Activated gamma-delta T cell (primary cell): ENCODE results near the gene FBLN2.

Experiments used
- DNase-seq: peaks from one replicate; lab custom pipeline; 2025; lab: John Stamatoyannopoulos, UW

FBLN2 gene

GRCh38 chr3:13582366-13583250 is 33.7 kb downstream of the FBLN2 start:
- DNase-seq: no peak

GRCh38 chr3:13583251-13584180 is 34.6 kb downstream of the FBLN2 start:
- DNase-seq: no peak

- no peak for DNase-seq
Measured at GRCh38 chr3:13584427-13584891, 35.5 kb downstream of the FBLN2 start.

DNA sequence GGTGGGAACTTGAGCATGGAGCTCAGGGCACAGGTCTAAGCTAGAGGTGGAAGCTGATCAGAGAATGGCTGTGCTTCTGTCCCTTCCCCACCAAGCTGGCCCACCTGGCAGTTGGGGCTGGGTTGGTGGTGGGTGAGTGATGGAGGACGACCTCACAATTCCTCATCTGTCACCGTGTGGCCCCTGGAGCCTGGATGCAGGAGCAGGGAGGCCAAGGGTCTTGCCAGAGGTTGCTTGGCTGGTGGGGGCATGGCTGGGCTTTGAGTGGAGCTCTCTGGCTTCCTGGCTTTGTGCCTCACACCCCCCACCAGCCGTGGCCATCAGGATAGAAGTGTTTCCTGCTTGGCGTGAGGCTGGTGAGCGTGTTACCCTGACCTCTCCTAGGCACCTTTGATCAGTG is 36.0 kb downstream of the FBLN2 start:
- DNase-seq: no peak

DNA sequence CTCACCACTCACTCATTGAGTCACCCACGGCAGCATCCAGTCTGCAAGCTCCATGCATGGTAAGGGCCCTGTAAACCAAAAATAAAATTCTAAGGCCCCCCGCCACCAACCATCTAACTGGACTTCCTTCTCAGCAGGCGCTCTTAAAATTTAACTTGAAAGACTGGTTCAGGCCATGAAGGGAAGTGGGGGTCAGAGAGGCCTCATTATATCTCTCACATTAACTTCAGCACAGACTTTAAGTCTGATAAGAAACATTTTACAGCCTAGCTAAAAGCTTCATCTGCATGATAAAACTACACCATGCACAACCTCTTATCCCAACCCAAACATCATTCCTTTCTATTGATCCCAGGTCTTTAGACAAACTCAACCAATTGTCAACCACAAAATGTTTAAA is 38.5 kb downstream of the FBLN2 start:
- DNase-seq: no peak

GRCh38 chr3:13588221-13588701 is 39.3 kb downstream of the FBLN2 start:
- DNase-seq: no peak

- no peak for DNase-seq
Measured at GRCh38 chr3:13588993-13589392, 40.1 kb downstream of the FBLN2 start.

GRCh38 chr3:13590841-13591520 is 42.1 kb downstream of the FBLN2 start:
- no peak for DNase-seq

GRCh38 chr3:13593615-13594014 is 44.7 kb downstream of the FBLN2 start:
- no peak for DNase-seq

DNA sequence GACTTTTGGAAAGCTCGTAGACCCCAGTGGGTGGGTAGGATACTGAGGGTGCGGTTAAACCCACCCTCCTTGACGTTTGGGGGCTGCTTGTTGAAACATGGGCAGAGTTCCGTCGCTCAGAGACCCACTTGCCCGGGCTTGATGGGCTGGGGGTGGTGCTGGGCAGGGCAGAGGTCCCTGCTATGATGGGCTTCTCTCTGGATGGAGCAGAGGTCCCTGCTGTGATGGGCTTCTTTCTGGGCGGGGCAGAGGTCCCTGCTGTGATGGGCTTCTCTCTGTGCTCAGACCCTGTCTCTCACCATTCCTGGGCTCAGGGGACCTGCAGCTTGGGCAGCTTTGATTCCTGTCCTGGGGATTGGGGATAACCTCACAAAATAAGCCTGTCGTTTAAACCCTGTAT is 45.2 kb downstream of the FBLN2 start:
- DNase-seq: no peak

GRCh38 chr3:13594991-13595421 is 46.1 kb downstream of the FBLN2 start:
- no peak for DNase-seq

- DNase-seq: no peak
Measured at GRCh38 chr3:13595485-13595884, 46.6 kb downstream of the FBLN2 start.

DNA sequence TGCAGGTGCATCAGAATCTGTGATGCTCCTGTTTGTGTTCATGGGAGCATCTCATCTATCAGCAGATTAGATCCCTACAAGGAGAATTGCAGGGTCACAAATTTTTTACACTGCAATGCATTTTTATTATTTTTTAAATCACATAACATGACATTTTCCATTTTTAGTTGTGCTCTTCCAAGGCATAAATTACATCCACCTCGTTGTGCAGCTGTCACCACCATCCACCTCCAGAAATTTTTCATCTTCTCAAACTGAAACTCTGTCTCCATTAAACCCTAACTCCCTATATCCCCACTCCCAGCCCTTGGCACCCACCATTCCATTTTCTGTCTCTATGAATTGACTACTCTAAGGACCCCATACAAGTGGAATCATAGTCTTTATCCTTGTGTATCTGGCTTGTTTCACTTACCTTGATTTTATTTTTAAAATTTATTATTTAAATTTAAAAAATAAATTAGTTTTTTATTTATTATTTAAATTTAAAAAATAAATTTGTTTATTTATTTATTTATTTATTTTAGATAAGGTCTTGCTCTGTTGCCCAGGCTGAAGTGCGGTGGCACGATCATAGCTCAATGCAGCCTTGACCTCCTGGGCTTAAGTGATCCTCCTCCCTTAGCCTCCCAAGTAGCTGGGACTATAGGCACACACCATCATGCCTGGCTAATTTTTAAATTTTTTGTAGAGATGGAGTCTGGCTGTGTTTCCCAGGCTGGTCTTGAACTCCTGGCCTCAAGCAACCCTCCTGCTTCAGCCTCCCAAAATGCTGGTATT is 47.7 kb downstream of the FBLN2 start:
- no peak for DNase-seq

- DNase-seq: no peak
Measured at GRCh38 chr3:13597661-13598060, 48.7 kb downstream of the FBLN2 start.

- DNase-seq: no peak
Measured at GRCh38 chr3:13598201-13598600, 49.3 kb downstream of the FBLN2 start.

- no peak for DNase-seq
Measured at GRCh38 chr3:13598926-13599886, 50.3 kb downstream of the FBLN2 start.

DNA sequence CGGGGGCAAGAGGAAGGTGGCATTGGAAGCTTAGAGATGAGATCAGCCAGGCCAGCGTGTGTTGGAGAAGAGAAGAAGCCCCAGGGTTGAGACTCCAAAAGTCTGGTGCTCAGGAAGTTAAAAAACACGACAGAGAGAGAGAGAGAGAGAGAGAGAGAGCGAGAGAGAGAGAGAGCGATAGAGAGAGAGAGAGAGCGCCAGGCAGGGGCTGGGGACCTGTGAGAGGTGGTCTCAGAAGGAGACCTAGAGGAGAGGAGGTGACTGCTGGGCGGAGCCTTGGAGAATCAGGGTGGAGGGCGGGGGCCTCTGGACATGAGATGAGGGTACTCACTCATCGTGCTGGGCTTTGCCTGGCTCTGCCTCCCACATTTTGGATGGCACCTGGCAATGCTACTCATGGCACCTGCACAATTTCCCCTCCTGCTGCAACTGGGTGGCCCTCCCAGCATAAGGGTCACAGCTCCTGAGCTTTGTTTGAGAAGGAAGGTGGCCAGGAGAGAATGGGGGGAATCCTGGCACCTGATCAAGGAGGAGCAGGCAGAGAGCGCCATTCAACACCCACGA is 51.0 kb downstream of the FBLN2 start:
- DNase-seq: no peak

DNA sequence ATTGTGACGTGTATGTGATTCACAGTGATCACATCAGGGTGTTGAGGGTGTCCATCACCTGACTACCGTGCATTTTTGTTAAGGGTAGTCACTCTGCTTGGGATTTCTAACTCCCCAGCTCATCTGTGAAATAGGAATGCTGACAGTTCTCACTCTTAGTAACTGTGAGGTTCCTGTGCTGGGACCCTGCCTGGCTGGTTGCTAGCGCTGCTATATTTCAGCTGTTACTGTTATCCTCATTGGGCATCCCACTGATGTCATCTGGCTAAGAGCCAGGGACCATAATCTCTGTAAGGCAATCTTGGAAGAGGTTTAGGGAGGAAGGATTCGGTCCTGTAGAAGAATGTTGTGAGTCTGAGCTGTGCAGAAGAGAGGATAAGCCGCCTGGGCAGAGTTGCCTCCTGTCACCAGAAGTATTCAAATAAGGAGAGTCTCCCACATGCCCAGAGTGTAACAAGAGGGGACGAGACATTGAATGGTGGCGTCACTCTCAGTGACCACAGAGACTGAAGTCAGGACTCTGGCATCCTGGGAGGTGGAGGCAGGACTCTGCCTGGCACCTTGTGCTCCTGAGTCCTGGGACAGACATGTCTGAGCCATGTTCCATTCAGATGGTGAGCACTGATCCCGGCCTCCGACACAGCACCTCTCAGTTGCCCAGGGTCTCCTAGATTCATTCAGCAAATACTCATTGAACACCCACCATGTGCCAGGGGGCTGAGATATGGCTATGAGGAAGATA is 52.2 kb downstream of the FBLN2 start:
- DNase-seq: no peak

- DNase-seq: no peak
Measured at GRCh38 chr3:13601692-13602080, 52.8 kb downstream of the FBLN2 start.
